NT2/D1 (cell line): ENCODE results near the gene COL1A2.

ENCODE experiments used
- DNase-seq: peaks from one replicate; pipeline ENCODE4 v3.0.0-alpha.2; 2011; ENCODE audit warnings: low read depth, low spot score
- H3K27me3 ChIP-seq: 2 replicates; pipeline ENCODE4 v1.6.0; 2011; ENCODE audit warnings: mild to moderate bottlenecking; ENCODE audit not compliant: insufficient read length, insufficient read depth
- H3K36me3 ChIP-seq: 2 replicates; pipeline ENCODE4 v1.6.1; 2011; ENCODE audit warnings: mild to moderate bottlenecking, low read length, mixed read lengths; ENCODE audit not compliant: insufficient read depth, insufficient read length
- H3K4me1 ChIP-seq: 2 replicates; pipeline ENCODE4 v1.5.1; 2011; ENCODE audit not compliant: insufficient read depth, insufficient read length
- H3K4me3 ChIP-seq: 2 replicates; pipeline ENCODE4 v1.5.1; 2011; ENCODE audit warnings: low read depth; ENCODE audit not compliant: insufficient read length
- H3K9ac ChIP-seq: 2 replicates; pipeline ENCODE4 v1.6.0; 2011; ENCODE audit warnings: low read depth; ENCODE audit not compliant: insufficient read length
- H3K9me3 ChIP-seq: 2 replicates; pipeline ENCODE4 v1.5.1; 2011; ENCODE audit warnings: mild to moderate bottlenecking, low read length; ENCODE audit not compliant: insufficient read depth
- SUZ12 ChIP-seq: IDR thresholded peaks from 2 replicates; pipeline ENCODE4 v1.6.1; 2011; ENCODE audit not compliant: insufficient read length, insufficient read depth; ENCODE audit errors: extremely low read depth
- YY1 ChIP-seq: IDR thresholded peaks from 2 replicates; pipeline ENCODE4 v1.6.1; 2011; ENCODE audit not compliant: insufficient read length, insufficient read depth
- ZNF274 ChIP-seq: IDR thresholded peaks from 2 replicates; pipeline ENCODE4 v1.6.1; 2011; ENCODE audit warnings: mild to moderate bottlenecking, low read depth, low read length

COL1A2 gene

GRCh38 chr7:94418851-94419250 lies 24.2 kb downstream of the COL1A2 start:
- no peaks in the 10 kb centered on the region for H3K4me1 ChIP-seq
- DNase-seq: no peak

GRCh38 chr7:94420328-94420727 lies 25.6 kb downstream of the COL1A2 start:
- Histone ChIP-seq H3K36me3 (peaks cover 95% of the 10 kb centered on the region), H3K9ac (no peak overlapping the region), H3K9me3 (no peaks in the 10 kb centered on the region), H3K4me1 (no peaks in the 10 kb centered on the region), H3K4me3 (no peak overlapping the region), H3K27me3 (no peaks in the 10 kb centered on the region)
- no peak for DNase-seq
- TF ChIP-seq YY1 (no peak), SUZ12 (no peak), ZNF274 (no peak)

More at GRCh38 chr7:94418851-94419250, 24.2 kb downstream of the COL1A2 start:
- TF ChIP-seq SUZ12: no peak
- no peak for TF ChIP-seq ZNF274
- no peak for TF ChIP-seq YY1
- H3K4me3 ChIP-seq: no peak overlapping the region
- H3K9ac ChIP-seq: no peak overlapping the region
- no peaks in the 10 kb centered on the region for H3K27me3 ChIP-seq
- peaks cover 94% of the 10 kb centered on the region for H3K36me3 ChIP-seq
- H3K9me3 ChIP-seq: no peaks in the 10 kb centered on the region

DNA sequence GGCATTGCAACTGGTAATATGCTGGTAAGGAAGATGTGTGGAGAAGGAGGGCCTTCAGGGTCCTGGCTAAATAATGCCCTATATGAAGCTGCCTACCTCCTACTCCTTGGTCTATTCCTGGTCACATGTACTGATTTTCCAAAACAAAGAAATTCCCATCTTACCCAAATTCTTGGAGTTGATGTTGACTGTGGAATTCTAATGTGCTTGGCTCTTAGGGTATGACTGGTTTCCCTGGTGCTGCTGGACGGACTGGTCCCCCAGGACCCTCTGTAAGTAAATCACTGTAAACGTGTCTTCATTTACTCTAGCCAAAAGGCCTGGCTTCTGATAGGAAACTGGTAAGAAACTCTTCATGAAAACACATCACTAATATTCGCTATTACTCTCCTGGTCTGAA lies 27.0 kb downstream of the COL1A2 start:
- no peak overlapping the region for H3K9ac ChIP-seq
- H3K27me3 ChIP-seq: no peaks in the 10 kb centered on the region
- DNase-seq: no peak
- TF ChIP-seq YY1: no peak
- no peak for TF ChIP-seq SUZ12
- no peak for TF ChIP-seq ZNF274
- H3K36me3 ChIP-seq: peaks cover 94% of the 10 kb centered on the region
- H3K9me3 ChIP-seq: no peaks in the 10 kb centered on the region
- no peak overlapping the region for H3K4me3 ChIP-seq
- H3K4me1 ChIP-seq: no peaks in the 10 kb centered on the region

DNA sequence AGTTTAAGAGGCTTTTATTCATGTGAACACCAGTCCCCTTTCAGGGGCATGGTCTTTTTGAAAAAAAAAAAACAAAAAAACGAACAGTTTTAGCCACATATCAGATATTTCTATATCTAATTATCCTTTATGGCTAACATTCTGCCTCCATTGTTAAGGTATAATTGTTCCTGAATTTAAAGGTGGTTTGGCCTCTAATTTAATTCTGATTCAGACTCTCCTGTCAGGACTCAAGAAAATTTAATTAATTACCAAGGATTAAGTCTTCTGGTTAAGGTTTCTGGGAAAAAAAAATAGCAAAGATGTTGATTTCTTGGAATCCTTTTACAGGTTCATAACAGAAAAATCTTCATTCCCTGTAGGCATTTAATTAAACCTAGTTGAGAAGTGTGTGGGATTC lies 27.4 kb downstream of the COL1A2 start:
- Histone ChIP-seq H3K9ac (no peak overlapping the region), H3K4me1 (no peaks in the 10 kb centered on the region), H3K27me3 (no peaks in the 10 kb centered on the region), H3K36me3 (peaks cover 93% of the 10 kb centered on the region), H3K4me3 (no peak overlapping the region), H3K9me3 (no peaks in the 10 kb centered on the region)
- no peak for TF ChIP-seq ZNF274
- no peak for DNase-seq

GRCh38 chr7:94422827-94423460 lies 28.2 kb downstream of the COL1A2 start:
- H3K4me1 ChIP-seq: no peaks in the 10 kb centered on the region
- peaks cover 93% of the 10 kb centered on the region for H3K36me3 ChIP-seq
- no peaks in the 10 kb centered on the region for H3K27me3 ChIP-seq
- no peaks in the 10 kb centered on the region for H3K9me3 ChIP-seq
- TF ChIP-seq ZNF274: no peak
- no peak for TF ChIP-seq SUZ12
- no peak for TF ChIP-seq YY1
- no peak for DNase-seq
- H3K4me3 ChIP-seq: no peak overlapping the region
- H3K9ac ChIP-seq: no peak overlapping the region

- Histone ChIP-seq H3K4me1 (no peaks in the 10 kb centered on the region), H3K9me3 (no peaks in the 10 kb centered on the region), H3K27me3 (no peaks in the 10 kb centered on the region), H3K4me3 (no peak overlapping the region), H3K36me3 (peaks cover 93% of the 10 kb centered on the region), H3K9ac (no peak overlapping the region)
- no peak for TF ChIP-seq YY1
- TF ChIP-seq ZNF274: no peak
- no peak for TF ChIP-seq SUZ12
- DNase-seq: no peak
Measured at GRCh38 chr7:94423863-94424735, 29.4 kb downstream of the COL1A2 start.

DNA sequence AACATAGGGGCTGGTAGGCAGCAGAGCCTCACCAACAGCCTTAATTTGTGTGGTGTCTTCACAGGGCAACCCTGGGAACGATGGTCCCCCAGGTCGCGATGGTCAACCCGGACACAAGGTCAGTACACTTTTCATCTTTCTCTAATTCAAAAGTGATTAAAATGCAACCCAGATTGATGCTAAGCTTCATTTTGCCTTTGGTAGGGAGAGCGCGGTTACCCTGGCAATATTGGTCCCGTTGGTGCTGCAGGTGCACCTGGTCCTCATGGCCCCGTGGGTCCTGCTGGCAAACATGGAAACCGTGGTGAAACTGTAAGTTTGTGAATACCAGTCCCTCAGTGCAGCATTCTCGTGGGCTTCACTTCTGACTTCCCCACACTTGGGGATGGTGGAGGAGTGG lies 30.9 kb downstream of the COL1A2 start:
- H3K9ac ChIP-seq: no peak overlapping the region
- H3K4me3 ChIP-seq: no peak overlapping the region
- no peak for DNase-seq
- TF ChIP-seq ZNF274 (no peak), SUZ12 (no peak), YY1 (no peak)
- H3K27me3 ChIP-seq: no peaks in the 10 kb centered on the region
- no peaks in the 10 kb centered on the region for H3K9me3 ChIP-seq
- H3K4me1 ChIP-seq: no peaks in the 10 kb centered on the region
- H3K36me3 ChIP-seq: peaks cover 88% of the 10 kb centered on the region
